Activated naive CD4-positive, alpha-beta T cell treated with anti-CD3 and anti-CD28 coated beads for 36 hours (primary cell): ENCODE measurements around the gene PC. TPM values are rescaled to one million over a fixed set of nuclear protein-coding genes. Genes with fewer than 3 reads are reported as not detected.
A peak's percentile ranks its signal among the peaks of the same experiment; 100 is the strongest.
"Not testable (repeated sequence)": the region's sequence is repeated elsewhere in the genome, so short reads cannot be mapped to it uniquely, and the experiment has no call there.

Experiments used
- CTCF ChIA-PET: fragments of 350-600 bp; sonication (Branson Sonifier 250); formaldehyde crosslinking; loops from one replicate; lab custom pipeline; 2021; ENCODE audit warnings: antibody characterized with exemption; lab: Charles Lee
- DNase-seq: peaks from one replicate; pipeline ENCODE4 v3.0.0-alpha.2; 2020
- H3K27ac Mint-ChIP-seq: one replicate; pipeline ENCODE4 v1.8.0; 2021; ENCODE audit warnings: mild to moderate bottlenecking, mixed read lengths
- H3K27me3 Mint-ChIP-seq: one replicate; pipeline ENCODE4 v1.8.0; 2021; ENCODE audit warnings: low read depth, mixed read lengths
- H3K36me3 Mint-ChIP-seq: one replicate; pipeline ENCODE4 v1.8.0; 2021; ENCODE audit warnings: low read depth, mixed read lengths
- H3K4me1 Mint-ChIP-seq: one replicate; pipeline ENCODE4 v1.8.0; 2021; ENCODE audit warnings: low read depth, mixed read lengths
- H3K4me3 Mint-ChIP-seq: one replicate; pipeline ENCODE4 v1.8.0; 2021; ENCODE audit warnings: mild to moderate bottlenecking, moderate library complexity, mixed read lengths
- H3K9me3 Mint-ChIP-seq: one replicate; pipeline ENCODE4 v1.8.0; 2021; ENCODE audit warnings: mixed read lengths
- intact Hi-C: fragments of 100-400 bp; cut with micrococcal nuclease; formaldehyde crosslinking; loops from one replicate; pipeline ENCODE4 v1.15.1; 2023
- total RNA-seq, 2 experiments: library from RNA; stranded (reverse); gene quantifications; one replicate each; pipeline ENCODE4 v1.2.3, GENCODE V29; 2021

The PC gene
- total RNA-seq, result 1 to 10 TPM; 8.0 to 9.4 TPM

DNA sequence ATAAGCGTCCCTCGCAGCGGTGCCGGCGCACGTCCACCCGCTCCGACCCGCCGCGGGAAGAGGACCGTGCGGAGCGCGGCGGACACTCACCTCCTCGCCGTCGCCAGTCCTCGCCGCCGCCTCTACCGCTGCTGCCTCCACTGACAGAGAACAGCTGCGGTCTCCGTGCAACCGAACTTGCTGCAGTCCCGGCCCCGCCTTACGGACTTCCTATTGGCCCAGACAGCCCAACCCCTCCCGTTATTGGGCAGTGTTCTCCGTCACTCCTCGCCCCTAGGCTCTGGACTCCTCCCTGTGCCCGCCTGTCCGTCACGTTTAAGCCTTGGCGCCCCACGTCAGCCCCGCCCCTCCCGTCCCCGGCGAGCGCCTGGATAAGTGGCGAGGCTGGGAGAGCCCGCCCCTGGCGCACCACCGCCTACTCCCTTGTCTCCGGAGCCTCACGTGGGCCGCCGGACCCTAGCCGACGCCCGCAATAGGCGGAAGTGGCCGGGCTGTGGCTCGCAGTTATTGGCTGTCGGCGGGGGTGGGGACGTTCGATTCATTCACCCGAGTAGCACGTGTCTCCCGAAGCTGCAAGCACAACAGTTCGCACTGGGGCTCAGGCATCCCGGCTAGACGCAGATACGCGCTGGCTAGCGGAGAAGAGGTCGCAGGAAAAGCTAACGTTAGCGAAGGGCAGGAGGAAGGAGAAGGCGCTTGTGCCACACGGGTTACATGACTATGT lies at the start of gene PC:
Gene PC, minus strand, starts transcription at position 152 of the 724 bp plus-strand sequence. CDS start 86,224 bp downstream, outside the sequence.
- Mint-ChIP-seq H3K27me3 (no peaks in the 10 kb centered on the region), H3K4me1 (peaks cover 16% of the 10 kb centered on the region), H3K36me3 (no peaks in the 10 kb centered on the region), H3K4me3 (peak within 1 kb of the TSS; percentile 83), H3K27ac (peak within 1 kb of the TSS; percentile 17), H3K9me3 (no peaks in the 10 kb centered on the region)
- CTCF ChIA-PET, result interaction anchor here (1.0 to 1.2 kb wide), 3 partner anchors 11 to 97 kb away, joined by 3 to 4 read pairs (median 3); no protein-coding TSS in a partner anchor
- DNase-seq, result peak; percentile 99
- intact Hi-C loops, result loop anchor here (1.0 to 10.0 kb wide), 8 partner anchors 101 to 478 kb away; partner anchors contain the start of genes ACTN3, DPP3, KDM2A and LRFN4

DNA sequence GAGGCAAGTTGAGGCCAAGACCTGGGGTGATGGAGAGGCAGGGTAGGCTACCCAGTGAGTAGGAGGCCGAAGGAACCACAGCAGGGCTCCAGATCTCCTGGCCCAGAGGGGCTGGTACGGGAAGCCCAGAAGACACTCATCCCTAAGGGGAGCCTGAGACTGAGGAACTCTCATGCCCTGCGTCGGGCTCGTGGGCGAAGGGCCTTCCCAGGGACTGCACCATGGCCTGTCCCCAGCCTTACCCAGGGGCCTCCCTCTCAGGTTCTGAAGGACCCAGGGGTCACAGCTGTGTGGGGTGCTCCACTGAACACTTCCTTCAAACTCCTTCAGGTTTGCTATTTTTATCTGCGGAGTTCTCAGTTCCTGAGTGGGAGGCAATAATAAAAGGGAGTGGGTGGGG lies 48.9 kb upstream of the PC start:
- no peaks in the 10 kb centered on the region for H3K36me3 Mint-ChIP-seq
- no peak for DNase-seq
- intact Hi-C loops, result no loop called here
- H3K9me3 Mint-ChIP-seq, result no peaks in the 10 kb centered on the region
- no peak overlapping the region for H3K4me3 Mint-ChIP-seq
- H3K27me3 Mint-ChIP-seq, result no peaks in the 10 kb centered on the region
- peaks cover 4% of the 10 kb centered on the region for H3K4me1 Mint-ChIP-seq
- CTCF ChIA-PET, result interaction anchor here (1.0 kb wide), 1 partner anchor 15 kb away, joined by 4 read pairs; no protein-coding TSS in a partner anchor
- no peak overlapping the region for H3K27ac Mint-ChIP-seq

DNA sequence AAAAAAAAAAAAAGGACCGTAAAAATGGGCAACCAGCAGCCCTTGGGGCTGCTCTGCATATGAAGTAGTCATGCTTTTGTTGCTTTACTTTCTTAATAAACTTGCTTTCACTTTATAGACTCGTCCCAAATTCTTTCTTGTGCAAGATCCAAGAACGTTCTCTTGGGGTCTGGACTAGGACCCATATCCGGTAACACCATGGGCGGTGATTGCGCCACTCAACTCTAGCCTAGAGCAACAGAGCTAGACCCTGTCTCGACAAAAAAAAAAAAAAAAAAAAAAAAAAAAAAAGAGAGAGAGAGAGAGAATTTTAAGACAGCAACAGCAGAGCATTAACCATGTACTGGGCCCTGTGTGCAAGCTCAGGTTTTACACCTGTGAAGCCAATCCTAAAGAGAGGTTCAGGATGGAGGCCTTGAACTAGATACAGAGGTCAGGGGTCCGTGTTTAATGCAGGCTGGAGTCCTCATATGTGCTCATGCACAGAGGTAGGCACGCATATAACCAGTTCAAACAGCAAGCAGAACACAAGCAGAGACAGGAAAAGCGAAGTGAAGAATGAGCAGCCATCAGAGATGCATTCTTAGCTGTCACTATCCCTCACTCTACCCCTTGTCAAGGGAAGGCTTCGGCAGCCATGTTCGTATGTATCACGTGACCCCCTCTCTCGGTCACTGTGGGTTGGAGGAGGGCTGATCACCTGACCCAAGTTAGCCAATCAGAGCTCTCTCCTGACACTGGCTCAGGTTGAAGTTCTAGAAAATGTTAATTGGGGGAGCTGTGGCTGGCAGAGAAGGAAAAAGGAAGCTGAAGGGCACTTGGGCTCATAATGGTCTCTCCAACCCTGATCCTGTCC lies 48.1 kb upstream of the PC start:
- CTCF ChIA-PET, result interaction anchor here (1.0 kb wide), 1 partner anchor 16 kb away, joined by 4 read pairs; no protein-coding TSS in a partner anchor
- peak; percentile 43 for DNase-seq
- no peaks in the 10 kb centered on the region for H3K27me3 Mint-ChIP-seq
- no peaks in the 10 kb centered on the region for H3K36me3 Mint-ChIP-seq
- intact Hi-C loops, result no loop called here
- H3K4me3 Mint-ChIP-seq, result no peak overlapping the region
- peaks cover 4% of the 10 kb centered on the region for H3K4me1 Mint-ChIP-seq
- no peak overlapping the region for H3K27ac Mint-ChIP-seq
- H3K9me3 Mint-ChIP-seq, result no peaks in the 10 kb centered on the region

DNA sequence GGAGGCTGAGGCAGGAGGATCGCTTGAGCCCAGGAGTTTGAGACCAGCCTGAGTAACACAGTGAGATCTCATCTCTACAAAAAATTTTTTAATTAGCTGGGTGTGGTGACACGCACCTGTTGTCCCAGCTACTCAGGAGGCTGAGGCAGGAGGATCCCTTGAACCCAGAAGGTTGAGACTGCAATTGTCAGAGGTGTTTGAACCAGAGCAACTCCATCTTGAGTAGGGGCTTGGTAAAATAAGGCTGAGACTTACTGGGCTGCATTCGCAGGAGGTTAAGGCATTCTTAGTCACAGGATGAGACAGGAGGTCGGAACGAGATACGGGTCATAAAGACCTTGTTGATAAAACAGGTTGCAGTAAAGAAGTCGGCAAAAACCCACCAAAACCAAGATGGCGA lies 47.0 kb upstream of the PC start:
- H3K27ac Mint-ChIP-seq, H3K27me3 Mint-ChIP-seq, H3K4me1 Mint-ChIP-seq, DNase-seq, intact Hi-C loops, H3K9me3 Mint-ChIP-seq, H3K36me3 Mint-ChIP-seq, H3K4me3 Mint-ChIP-seq: not testable (repeated sequence)
- CTCF ChIA-PET, result interaction anchor here (0.6 kb wide), 1 partner anchor 406 kb away, joined by 7 read pairs; no protein-coding TSS in a partner anchor

- H3K4me3 Mint-ChIP-seq, result no peak overlapping the region
- H3K4me1 Mint-ChIP-seq, result peaks cover 4% of the 10 kb centered on the region
- no peaks in the 10 kb centered on the region for H3K27me3 Mint-ChIP-seq
- CTCF ChIA-PET, result no interaction called here
- no peak for DNase-seq
- no peaks in the 10 kb centered on the region for H3K36me3 Mint-ChIP-seq
- H3K9me3 Mint-ChIP-seq, result no peaks in the 10 kb centered on the region
- no peak overlapping the region for H3K27ac Mint-ChIP-seq
- intact Hi-C loops, result no loop called here
Measured at GRCh38 chr11:67002921-67003411, 44.8 kb upstream of the PC start.

- H3K4me3 Mint-ChIP-seq, result no peak overlapping the region
- no peaks in the 10 kb centered on the region for H3K36me3 Mint-ChIP-seq
- no peaks in the 10 kb centered on the region for H3K9me3 Mint-ChIP-seq
- intact Hi-C loops, result no loop called here
- DNase-seq, result no peak
- peaks cover 4% of the 10 kb centered on the region for H3K4me1 Mint-ChIP-seq
- H3K27ac Mint-ChIP-seq, result no peak overlapping the region
- H3K27me3 Mint-ChIP-seq, result no peaks in the 10 kb centered on the region
- CTCF ChIA-PET, result no interaction called here
Measured at GRCh38 chr11:67002297-67002913, 44.2 kb upstream of the PC start.

- H3K36me3 Mint-ChIP-seq, result no peaks in the 10 kb centered on the region
- DNase-seq, result no peak
- H3K27me3 Mint-ChIP-seq, result no peaks in the 10 kb centered on the region
- H3K4me3 Mint-ChIP-seq, result no peak overlapping the region
- no peaks in the 10 kb centered on the region for H3K9me3 Mint-ChIP-seq
- peaks cover 1% of the 10 kb centered on the region for H3K4me1 Mint-ChIP-seq
- intact Hi-C loops, result no loop called here
- CTCF ChIA-PET, result interaction anchor here (0.6 to 0.7 kb wide), 2 partner anchors 32 to 72 kb away, joined by 3 read pairs; no protein-coding TSS in a partner anchor
- no peak overlapping the region for H3K27ac Mint-ChIP-seq
Measured at GRCh38 chr11:67001332-67001731, 43.1 kb upstream of the PC start.

DNA sequence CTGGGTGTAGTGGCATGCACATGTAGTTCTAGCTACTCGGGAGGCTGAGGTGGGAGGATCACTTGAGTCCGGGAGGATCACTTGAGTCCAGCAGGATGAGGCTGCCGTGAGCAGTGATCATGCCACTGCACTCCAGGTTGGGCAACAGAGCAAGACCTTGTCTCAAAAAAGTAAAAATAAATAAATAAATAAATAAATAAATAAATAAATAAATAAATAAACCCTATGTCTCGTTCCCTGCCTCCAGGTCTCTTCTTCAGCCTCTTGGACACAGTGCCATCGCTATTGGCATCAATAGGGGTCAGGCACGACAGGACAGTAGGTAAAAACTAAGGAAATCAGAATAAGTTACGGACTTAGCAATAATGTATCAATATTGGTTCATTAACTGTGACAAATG lies 41.4 kb upstream of the PC start:
- intact Hi-C loops, result no loop called here
- H3K4me3 Mint-ChIP-seq, result no peak overlapping the region
- no peaks in the 10 kb centered on the region for H3K4me1 Mint-ChIP-seq
- no peaks in the 10 kb centered on the region for H3K27me3 Mint-ChIP-seq
- no peak for DNase-seq
- CTCF ChIA-PET, result interaction anchor here (1.1 kb wide), 1 partner anchor 54 kb away, joined by 4 read pairs; no protein-coding TSS in a partner anchor
- H3K36me3 Mint-ChIP-seq, result no peaks in the 10 kb centered on the region
- no peaks in the 10 kb centered on the region for H3K9me3 Mint-ChIP-seq
- H3K27ac Mint-ChIP-seq, result no peak overlapping the region

- no peaks in the 10 kb centered on the region for H3K9me3 Mint-ChIP-seq
- no peaks in the 10 kb centered on the region for H3K36me3 Mint-ChIP-seq
- no peaks in the 10 kb centered on the region for H3K4me1 Mint-ChIP-seq
- H3K27ac Mint-ChIP-seq, result no peak overlapping the region
- intact Hi-C loops, result no loop called here
- no peak for DNase-seq
- CTCF ChIA-PET, result interaction anchor here (1.2 kb wide), 1 partner anchor 25 kb away, joined by 3 read pairs; no protein-coding TSS in a partner anchor
- no peaks in the 10 kb centered on the region for H3K27me3 Mint-ChIP-seq
- H3K4me3 Mint-ChIP-seq, result no peak overlapping the region
Measured at GRCh38 chr11:66996609-66997273, 38.6 kb upstream of the PC start.

DNA sequence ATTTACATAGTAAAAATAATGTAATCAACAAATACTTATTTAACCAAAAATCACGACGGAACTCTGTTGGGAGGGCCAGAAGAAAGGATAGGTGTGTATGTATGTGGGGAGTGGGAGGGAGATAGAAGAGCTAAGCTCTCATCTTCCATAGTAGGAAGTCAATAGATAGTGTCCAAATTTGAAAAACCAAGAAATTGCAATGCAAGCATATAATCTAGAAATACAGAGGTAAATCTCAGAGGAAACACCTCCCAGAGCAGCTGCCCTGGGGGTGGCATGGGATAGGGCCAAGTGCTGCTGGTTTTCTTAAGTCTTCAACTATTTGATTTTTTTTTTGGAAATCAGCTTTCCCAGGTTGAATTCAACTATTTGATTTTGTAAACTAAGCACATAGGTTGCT lies 33.9 kb upstream of the PC start:
- Mint-ChIP-seq H3K27ac (no peak overlapping the region), H3K36me3 (no peaks in the 10 kb centered on the region), H3K4me3 (no peak overlapping the region), H3K9me3 (no peaks in the 10 kb centered on the region), H3K27me3 (no peaks in the 10 kb centered on the region), H3K4me1 (no peaks in the 10 kb centered on the region)
- intact Hi-C loops, result no loop called here
- CTCF ChIA-PET, result interaction anchor here (0.6 kb wide), 1 partner anchor 17 kb away, joined by 3 read pairs; the partner anchor contains the start of gene C11orf86
- no peak for DNase-seq

GRCh38 chr11:66989360-66989759 lies 31.2 kb upstream of the PC start:
- CTCF ChIA-PET, H3K27me3 Mint-ChIP-seq, H3K4me3 Mint-ChIP-seq, DNase-seq, intact Hi-C loops, H3K36me3 Mint-ChIP-seq, H3K9me3 Mint-ChIP-seq, H3K27ac Mint-ChIP-seq, H3K4me1 Mint-ChIP-seq: not testable (repeated sequence)
